Fibroblast of lung (primary cell): ENCODE measurements around the gene RAB31. TPM values are rescaled to one million over a fixed set of nuclear protein-coding genes. Genes with fewer than 3 reads are reported as not detected.

Source experiments
- DNase-seq, 2 donors: peaks; one replicate each; pipeline versions ENCODE4 v3.0.0 to v3.0.0-alpha.2; 2010; ENCODE audit warnings: low read depth in 2 of 2
- H2AFZ ChIP-seq: 2 replicates; pipeline ENCODE4 v1.5.1; 2012; ENCODE audit warnings: low read length, control low read depth, inconsistent platforms
- H3K27ac ChIP-seq: 2 replicates; pipeline ENCODE4 v1.5.1; 2011; ENCODE audit warnings: low read length, control low read depth; ENCODE audit not compliant: insufficient read depth
- H3K27me3 ChIP-seq: 2 replicates; pipeline ENCODE4 v1.5.1; 2011; ENCODE audit warnings: mild to moderate bottlenecking, low read length; ENCODE audit not compliant: control insufficient read depth, insufficient read depth
- H3K36me3 ChIP-seq: 2 replicates; pipeline ENCODE4 v1.5.1; 2011; ENCODE audit warnings: low read length; ENCODE audit not compliant: control insufficient read depth, insufficient read depth
- H3K4me1 ChIP-seq: 2 replicates; pipeline ENCODE4 v1.5.1; 2011; ENCODE audit warnings: low read length; ENCODE audit not compliant: control insufficient read depth, insufficient read depth; ENCODE audit errors: extremely low read depth
- H3K4me2 ChIP-seq: 2 replicates; pipeline ENCODE4 v1.5.1; 2011; ENCODE audit warnings: low read length, control low read depth; ENCODE audit not compliant: insufficient read depth; ENCODE audit errors: extremely low read depth
- H3K4me3 ChIP-seq, 4 experiments: fragments of 200-600 bp in 1 of 4; sonication (generic) in 1 of 4; replicated peaks in 1 of 4; 2 replicates each; pipeline ENCODE4 v1.5.1; 2011 to 2016; ENCODE audit warnings: low read length in 4 of 4, low read depth in 3 of 4, mild to moderate bottlenecking in 3 of 4, control low read depth in 2 of 4, inconsistent platforms in 1 of 4, mixed read lengths in 1 of 4; ENCODE audit not compliant: insufficient read depth in 1 of 4; ENCODE audit errors: control extremely low read depth in 1 of 4
- H3K79me2 ChIP-seq: 2 replicates; pipeline ENCODE4 v1.5.1; 2012; ENCODE audit warnings: mild to moderate bottlenecking, low read length, inconsistent platforms; ENCODE audit not compliant: control insufficient read depth, insufficient read depth
- H3K9ac ChIP-seq: 2 replicates; pipeline ENCODE4 v1.5.1; 2011; ENCODE audit warnings: mild to moderate bottlenecking, low read length, control low read depth; ENCODE audit not compliant: insufficient read depth
- H3K9me3 ChIP-seq: 2 replicates; pipeline ENCODE4 v1.5.1; 2012; ENCODE audit warnings: low read depth, low read length; ENCODE audit not compliant: control insufficient read depth, insufficient read depth
- H4K20me1 ChIP-seq: 2 replicates; pipeline ENCODE4 v1.5.1; 2011; ENCODE audit warnings: low read length; ENCODE audit not compliant: control insufficient read depth, insufficient read depth; ENCODE audit errors: extremely low read depth
- EZH2 ChIP-seq: IDR thresholded peaks from 2 replicates; pipeline ENCODE4 v1.5.1; 2012; ENCODE audit warnings: low read length, control low read depth, mild to moderate bottlenecking; ENCODE audit errors: missing control alignments
- polyA plus RNA-seq, 2 donors: library from polyadenylated mRNA; depleted of rRNA in 1 of 2; stranded (reverse) in 1 of 2; unstranded in 1 of 2; fragments of >200 nt; gene quantifications; 2 replicates each; pipeline ENCODE4 v1.2.1, GENCODE V29; 2011 to 2012; ENCODE audit warnings: missing spikeins in 1 of 2
- total RNA-seq: library from RNA; depleted of rRNA; stranded (reverse); fragments of >200 nt; gene quantifications from 2 replicates; pipeline ENCODE4 v1.2.1, GENCODE V29; 2014
- TF ChIP-seq, protein P1 (sequence below), 2 donors: IDR thresholded peaks in 1 of 2; conservative IDR thresholded peaks in 1 of 2; 1 replicate in 1 of 2; 2 replicates in 1 of 2; pipeline ENCODE4 v1.5.1; 2011 to 2012; ENCODE audit warnings: low read length in 2 of 2, control low read depth in 1 of 2, inconsistent platforms in 1 of 2, low read depth in 1 of 2, mild to moderate bottlenecking in 1 of 2

The RAB31 gene
- total and polyA plus RNA-seq, 2 donors (not counting 1 experiment from before 2014, with no cell fraction given) = 29.6 to 47.1 TPM

DNA sequence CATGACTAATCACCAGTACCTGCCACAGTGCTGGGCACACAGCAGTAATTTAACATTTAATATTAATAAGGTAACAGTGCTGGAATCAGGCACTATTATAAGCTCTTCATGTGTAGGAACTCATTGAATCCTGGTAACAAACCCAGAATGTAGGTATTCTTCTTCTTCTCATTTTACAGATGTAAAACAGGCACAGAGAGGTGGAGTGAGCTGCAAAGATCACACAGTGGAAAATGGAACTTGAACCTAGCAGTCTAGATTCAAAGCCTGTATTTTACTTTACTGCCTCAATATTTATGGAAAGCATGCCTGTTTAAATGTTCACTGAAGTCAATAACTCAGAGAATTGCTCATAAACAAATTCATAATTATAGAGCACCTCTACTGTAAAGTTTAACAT, 202.0 kb downstream of the RAB31 start:
- DNase-seq = no peak
- peaks cover 11% of the 10 kb centered on the region for H3K79me2 ChIP-seq
- no peaks in the 10 kb centered on the region for H3K4me1 ChIP-seq
- H3K36me3 ChIP-seq = no peaks in the 10 kb centered on the region
- H3K27me3 ChIP-seq = peaks cover 6% of the 10 kb centered on the region
- H4K20me1 ChIP-seq = no peaks in the 10 kb centered on the region
- H3K27ac ChIP-seq = no peak overlapping the region
- no peak overlapping the region for H3K4me2 ChIP-seq
- H3K9ac ChIP-seq = no peak overlapping the region
- no peak overlapping the region for H3K4me3 ChIP-seq
- H3K9me3 ChIP-seq = no peaks in the 10 kb centered on the region
- no peak overlapping the region for H2AFZ ChIP-seq
- no peak for TF ChIP-seq EZH2
- TF ChIP-seq, protein P1, sequence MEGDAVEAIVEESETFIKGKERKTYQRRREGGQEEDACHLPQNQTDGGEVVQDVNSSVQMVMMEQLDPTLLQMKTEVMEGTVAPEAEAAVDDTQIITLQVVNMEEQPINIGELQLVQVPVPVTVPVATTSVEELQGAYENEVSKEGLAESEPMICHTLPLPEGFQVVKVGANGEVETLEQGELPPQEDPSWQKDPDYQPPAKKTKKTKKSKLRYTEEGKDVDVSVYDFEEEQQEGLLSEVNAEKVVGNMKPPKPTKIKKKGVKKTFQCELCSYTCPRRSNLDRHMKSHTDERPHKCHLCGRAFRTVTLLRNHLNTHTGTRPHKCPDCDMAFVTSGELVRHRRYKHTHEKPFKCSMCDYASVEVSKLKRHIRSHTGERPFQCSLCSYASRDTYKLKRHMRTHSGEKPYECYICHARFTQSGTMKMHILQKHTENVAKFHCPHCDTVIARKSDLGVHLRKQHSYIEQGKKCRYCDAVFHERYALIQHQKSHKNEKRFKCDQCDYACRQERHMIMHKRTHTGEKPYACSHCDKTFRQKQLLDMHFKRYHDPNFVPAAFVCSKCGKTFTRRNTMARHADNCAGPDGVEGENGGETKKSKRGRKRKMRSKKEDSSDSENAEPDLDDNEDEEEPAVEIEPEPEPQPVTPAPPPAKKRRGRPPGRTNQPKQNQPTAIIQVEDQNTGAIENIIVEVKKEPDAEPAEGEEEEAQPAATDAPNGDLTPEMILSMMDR (conservative IDR thresholded peaks at IDR 0.05 in 1 of 2, IDR thresholded peaks at IDR 0.05 in 1 of 2; ENCODE audit: low read depth in 1 of 2, low read length in 2 of 2) = no peak

DNA sequence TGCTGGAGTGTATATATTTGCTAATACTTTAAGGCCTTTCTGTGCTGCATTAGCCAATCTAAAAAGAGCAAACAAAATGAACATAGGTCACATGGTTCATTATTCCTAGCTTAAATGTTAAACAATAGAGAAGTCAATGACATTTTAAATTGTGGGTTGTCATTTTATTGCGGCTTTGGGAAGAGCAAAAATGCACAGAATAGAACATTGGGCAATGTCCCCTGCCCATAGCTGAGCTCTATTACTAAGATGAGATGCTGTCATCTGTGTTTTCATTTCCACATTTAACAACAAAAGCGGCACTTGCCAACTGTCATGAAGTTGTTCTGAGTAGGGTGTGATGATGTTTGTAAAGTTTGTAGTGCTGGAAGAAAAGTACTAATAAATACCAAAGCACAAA, 202.6 kb downstream of the RAB31 start:
- no peak for DNase-seq

DNA sequence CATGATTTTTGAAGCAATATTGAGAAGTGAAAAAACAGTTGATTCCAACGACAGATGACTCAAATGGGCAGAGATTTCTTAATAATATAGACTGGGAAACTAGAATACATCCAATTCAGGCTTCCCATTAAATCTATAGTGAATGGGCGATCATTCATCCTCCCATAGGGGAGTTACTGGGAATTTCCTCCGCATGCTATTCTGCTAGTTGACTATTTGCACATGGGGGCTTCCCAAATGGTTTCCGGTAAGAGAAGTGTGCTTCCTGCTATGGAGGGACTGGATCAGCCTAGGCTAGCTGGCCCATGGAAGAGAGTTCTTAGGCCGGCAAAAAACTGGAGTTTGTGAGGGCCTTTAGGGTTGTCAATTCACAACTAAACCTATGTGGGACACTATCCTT, 203.1 kb downstream of the RAB31 start:
- H2AFZ ChIP-seq = no peak overlapping the region
- H3K9ac ChIP-seq = no peak overlapping the region
- no peak overlapping the region for H3K4me2 ChIP-seq
- H3K27ac ChIP-seq = no peak overlapping the region
- no peaks in the 10 kb centered on the region for H3K36me3 ChIP-seq
- H3K79me2 ChIP-seq = peaks cover 22% of the 10 kb centered on the region
- no peak overlapping the region for H3K4me3 ChIP-seq
- DNase-seq = no peak
- H3K4me1 ChIP-seq = peaks cover 1% of the 10 kb centered on the region
- peaks cover 5% of the 10 kb centered on the region for H4K20me1 ChIP-seq
- peaks cover 6% of the 10 kb centered on the region for H3K27me3 ChIP-seq
- H3K9me3 ChIP-seq = no peaks in the 10 kb centered on the region
- TF ChIP-seq, protein P1 (conservative IDR thresholded peaks at IDR 0.05 in 1 of 2, IDR thresholded peaks at IDR 0.05 in 1 of 2; ENCODE audit: low read depth in 1 of 2, low read length in 2 of 2) = no peak

More for the DNA sequence above, 202.6 kb downstream of the RAB31 start:
- Histone ChIP-seq H2AFZ (no peak overlapping the region), H3K9ac (no peak overlapping the region), H3K79me2 (peaks cover 17% of the 10 kb centered on the region), H3K27ac (no peak overlapping the region), H3K36me3 (no peaks in the 10 kb centered on the region), H3K27me3 (peaks cover 6% of the 10 kb centered on the region), H4K20me1 (peaks cover 2% of the 10 kb centered on the region), H3K4me3 (no peak overlapping the region), H3K4me2 (no peak overlapping the region), H3K9me3 (no peaks in the 10 kb centered on the region), H3K4me1 (no peaks in the 10 kb centered on the region)
- TF ChIP-seq, protein P1 (conservative IDR thresholded peaks at IDR 0.05 in 1 of 2, IDR thresholded peaks at IDR 0.05 in 1 of 2; ENCODE audit: low read depth in 1 of 2, low read length in 2 of 2) = no peak
- no peak for TF ChIP-seq EZH2

Other genes starting within 250 kb of the RAB31 start
- gene RALBP1, start 232.8 kb upstream of the RAB31 start, total RNA-seq = 72.3 and 72.7 TPM in 2 replicates
- gene RALBP1, start 232.8 kb upstream of the RAB31 start, polyA plus RNA-seq = 67.5 and 72.4 TPM in 2 replicates
- gene PPP4R1, start 93.7 kb upstream of the RAB31 start, total RNA-seq = 90.9 and 108 TPM in 2 replicates
- 83.5 and 92.6 TPM in 2 replicates for gene PPP4R1, start 93.7 kb upstream of the RAB31 start, polyA plus RNA-seq
- not detected in 2 replicates for gene TXNDC2, start 177.7 kb downstream of the RAB31 start, total RNA-seq
- 0.11 and 0.15 TPM in 2 replicates for gene TXNDC2, start 177.7 kb downstream of the RAB31 start, polyA plus RNA-seq
- 181 and 235 TPM in 2 replicates for gene VAPA, start 205.7 kb downstream of the RAB31 start, total RNA-seq
- gene VAPA, start 205.7 kb downstream of the RAB31 start, polyA plus RNA-seq = 420 and 425 TPM in 2 replicates